NOMO-1 treated with dmso at 0.1 percent for 144 hours (cell line): ENCODE results near the gene TMEM238L.
"Not testable (repeated sequence)": the region's sequence is repeated elsewhere in the genome, so short reads cannot be mapped to it uniquely, and the experiment has no call there.

Source experiments
- DNase-seq: peaks from one replicate; lab custom pipeline; 2025; ENCODE audit not compliant: unreplicated experiment; lab: John Stamatoyannopoulos, UW

The TMEM238L gene

DNA sequence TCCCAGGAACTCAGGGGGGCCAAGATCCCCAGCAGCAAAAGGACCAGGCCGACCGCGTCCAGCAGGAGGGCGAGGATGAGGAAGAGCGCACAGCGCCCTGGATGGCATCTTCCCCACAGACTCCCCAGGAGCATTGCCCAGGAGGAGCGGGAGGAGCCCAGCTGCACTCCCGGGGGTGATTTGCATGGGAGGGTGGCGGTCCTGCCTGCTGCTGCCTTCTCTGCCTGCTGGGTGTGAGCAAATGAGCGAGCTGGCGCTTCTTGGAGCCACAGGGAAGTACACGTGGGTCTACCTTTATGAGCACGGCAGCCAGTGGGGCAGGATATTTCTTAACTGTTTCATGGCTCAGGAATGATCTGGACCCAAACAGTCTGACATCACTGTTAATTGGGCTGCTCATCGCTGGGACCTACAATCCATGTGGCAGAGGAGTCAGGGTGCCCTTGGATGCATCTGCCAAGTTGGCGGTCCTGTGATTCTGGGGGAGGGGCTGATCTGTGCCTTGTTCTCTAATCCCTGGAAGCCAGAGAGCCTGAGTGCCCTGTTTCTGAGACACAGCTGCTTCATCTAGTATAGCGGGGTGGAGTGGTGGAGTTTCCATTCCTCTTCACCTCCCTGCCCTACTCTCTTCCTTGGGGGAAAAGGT lies at the start of gene TMEM238L:
TSS of gene TMEM238L (minus strand) at position 270 of the 646 bp plus-strand sequence. CDS start at position 134, 136 bp downstream.
- no peak for DNase-seq

DNA sequence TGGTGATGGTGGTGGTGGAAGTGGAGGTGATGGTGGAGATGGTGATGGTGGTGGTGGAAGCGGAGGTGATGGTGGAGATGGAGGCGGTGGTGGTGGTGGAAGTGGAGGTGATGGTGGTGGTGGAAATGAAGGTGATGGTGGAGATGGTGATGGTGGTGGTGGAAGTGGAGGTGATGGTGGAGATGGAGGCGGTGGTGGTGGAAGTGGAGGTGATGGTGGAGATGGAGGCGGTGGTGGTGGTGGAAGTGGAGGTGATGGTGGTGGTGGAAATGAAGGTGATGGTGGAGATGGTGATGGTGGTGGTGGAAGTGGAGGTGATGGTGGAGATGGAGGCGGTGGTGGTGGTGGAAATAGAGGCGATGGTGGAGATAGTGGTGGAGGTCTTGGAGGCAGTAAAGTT lies 42.7 kb upstream of the TMEM238L start:
- not testable (repeated sequence) for DNase-seq

GRCh38 chr17:10845388-10845751 lies 41.5 kb upstream of the TMEM238L start:
- no peak for DNase-seq

DNA sequence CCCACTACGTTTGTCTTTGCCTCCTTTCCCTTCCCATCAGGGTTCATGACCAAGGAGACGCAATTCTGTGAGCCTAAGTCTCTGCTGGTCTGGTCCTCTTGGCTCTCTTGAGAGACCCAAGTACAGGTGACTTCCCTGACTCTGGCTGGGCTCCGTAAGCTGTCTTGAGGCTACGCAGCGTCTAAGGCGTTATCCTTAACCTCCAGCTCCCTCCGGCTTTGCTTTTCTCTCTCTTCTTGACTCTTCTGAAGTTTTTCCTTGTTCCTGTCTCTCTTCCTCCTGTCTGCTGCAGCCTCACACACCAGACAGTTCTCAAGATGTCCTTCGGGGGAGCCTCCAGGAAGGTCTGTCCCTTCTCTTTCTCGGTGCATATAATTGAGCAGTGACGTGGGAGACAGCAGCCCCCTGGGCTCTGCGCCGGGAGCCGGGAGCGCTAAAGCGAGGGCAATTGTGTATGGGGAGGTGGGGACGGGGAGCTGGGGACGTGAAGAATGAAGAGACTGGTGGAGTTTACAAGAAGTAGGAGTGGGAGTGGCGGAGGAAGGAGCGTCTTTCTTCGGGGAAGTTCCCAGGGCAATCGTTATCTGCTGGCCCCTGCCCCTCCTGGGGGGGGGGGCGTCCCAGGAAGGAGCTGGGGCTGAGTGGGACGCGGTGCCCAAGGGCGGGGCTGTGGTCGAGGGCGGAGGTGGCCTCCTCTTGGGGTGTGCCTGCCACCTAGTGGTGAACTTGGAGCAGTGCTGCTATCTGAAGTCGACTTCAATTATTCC lies 40.9 kb upstream of the TMEM238L start:
- DNase-seq: no peak

DNA sequence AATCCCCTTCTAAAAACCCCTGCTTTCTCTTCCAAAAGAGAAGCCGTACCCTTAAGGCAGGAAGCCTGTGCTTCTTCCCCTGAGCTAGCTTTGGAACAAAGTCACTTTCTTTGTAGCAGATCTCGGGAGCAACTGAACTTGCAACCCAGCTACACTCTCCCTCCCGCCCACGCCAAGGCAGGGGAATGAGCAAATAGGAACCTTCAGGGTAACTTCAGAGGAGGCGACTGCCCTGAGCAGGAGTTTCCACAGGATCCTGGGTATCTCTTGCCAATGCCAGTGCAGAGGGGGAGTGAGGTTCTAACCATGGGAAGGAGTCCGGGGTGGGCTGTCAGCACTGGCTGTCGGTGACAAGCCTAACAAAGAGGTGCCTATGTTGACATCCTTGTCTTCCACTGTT lies 39.9 kb upstream of the TMEM238L start:
- DNase-seq: no peak

DNA sequence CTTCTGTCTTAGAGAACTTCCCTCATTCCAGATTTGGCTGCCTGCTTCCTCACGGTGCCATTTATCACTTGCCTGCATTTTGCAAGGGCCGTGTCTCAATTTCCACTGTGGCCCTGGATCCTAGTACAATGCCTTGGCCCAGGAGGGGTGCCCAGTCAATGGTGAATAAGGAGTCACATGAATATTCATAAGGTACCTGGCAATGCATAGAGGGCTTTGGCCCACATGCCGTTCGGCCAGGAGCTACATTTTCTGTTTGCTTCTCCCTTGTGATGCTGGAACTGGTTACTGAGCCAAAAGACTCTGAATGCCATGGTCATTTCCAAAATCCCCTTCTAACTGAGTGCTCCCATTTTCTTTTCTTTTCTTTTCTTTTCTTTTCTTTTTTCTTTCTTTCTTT lies 38.8 kb upstream of the TMEM238L start:
- no peak for DNase-seq

DNA sequence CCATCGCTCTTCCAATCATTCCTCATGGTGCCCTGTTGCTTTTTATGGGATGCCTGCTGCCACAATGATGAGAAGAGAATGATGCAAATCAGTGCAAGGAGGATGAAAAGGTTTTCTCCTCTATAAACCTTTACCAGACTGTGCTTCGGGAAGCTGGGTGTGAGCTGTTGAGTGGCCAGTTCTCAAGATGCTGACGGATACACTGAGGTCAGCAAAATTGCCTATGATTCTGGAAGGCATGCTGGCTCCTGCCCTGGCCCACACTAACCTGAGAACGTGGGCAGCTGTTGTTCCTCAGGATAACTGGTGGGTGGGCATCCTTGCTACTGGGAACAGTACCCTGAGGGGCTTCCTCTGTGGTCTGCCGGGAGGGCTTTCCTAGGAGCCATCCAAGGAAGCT lies 34.8 kb upstream of the TMEM238L start:
- no peak for DNase-seq

DNA sequence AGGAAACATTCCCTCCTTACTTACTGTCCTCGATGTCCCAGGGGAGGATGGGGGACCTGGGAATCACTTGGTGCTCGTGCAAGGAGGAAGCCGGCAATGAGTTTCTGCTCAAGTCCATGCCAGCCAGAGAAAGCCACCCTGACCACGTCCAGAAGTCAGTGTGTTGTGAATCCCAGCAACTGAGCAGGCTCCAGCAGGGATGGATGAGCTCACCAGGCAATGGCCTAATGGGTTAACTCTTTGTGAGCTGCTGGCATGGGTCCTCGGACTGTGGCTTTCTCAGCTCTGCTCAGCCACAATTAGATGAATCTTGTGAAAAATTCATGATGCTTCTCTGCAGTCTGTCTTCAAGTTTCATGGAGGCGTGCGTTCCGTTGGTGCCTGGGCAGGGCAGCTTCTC lies 34.0 kb upstream of the TMEM238L start, which contains the start of gene PIRT:
TSS of gene PIRT (minus strand) at position 167 of the 400 bp plus-strand sequence. CDS start 12,442 bp downstream, outside the sequence.
- no peak for DNase-seq

DNA sequence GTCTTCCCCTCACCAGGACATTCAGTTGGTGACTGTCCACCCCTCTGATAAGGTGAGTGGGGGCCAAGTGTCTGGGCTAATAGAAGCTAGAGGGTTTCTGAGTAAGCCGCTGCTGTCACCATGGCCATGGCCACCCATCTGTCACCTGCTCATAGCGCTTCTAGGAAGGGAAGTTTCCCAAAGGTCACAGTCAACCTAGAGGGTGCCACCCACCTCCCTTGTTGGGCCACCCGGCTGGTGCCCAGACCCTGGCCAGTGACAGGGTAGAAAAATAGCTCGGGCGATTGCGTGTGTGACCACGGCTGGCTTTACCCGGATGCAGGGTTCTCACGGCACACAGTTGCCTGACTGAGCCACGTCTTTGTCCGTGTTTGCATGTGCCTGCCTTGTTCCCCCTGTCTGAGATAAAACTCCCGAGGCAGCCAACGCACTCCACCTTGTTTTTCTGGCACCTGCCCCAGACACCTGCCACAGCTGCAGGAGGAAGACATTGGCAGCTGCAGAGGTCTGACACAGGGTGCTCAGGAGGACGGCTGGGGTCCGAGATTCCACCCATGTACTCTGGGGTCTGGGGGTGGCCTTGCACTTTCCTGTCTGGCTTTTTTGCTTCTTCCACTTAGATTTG lies 33.2 kb upstream of the TMEM238L start:
- DNase-seq: no peak

GRCh38 chr17:10836145-10836544 lies 32.2 kb upstream of the TMEM238L start:
- DNase-seq: no peak

DNA sequence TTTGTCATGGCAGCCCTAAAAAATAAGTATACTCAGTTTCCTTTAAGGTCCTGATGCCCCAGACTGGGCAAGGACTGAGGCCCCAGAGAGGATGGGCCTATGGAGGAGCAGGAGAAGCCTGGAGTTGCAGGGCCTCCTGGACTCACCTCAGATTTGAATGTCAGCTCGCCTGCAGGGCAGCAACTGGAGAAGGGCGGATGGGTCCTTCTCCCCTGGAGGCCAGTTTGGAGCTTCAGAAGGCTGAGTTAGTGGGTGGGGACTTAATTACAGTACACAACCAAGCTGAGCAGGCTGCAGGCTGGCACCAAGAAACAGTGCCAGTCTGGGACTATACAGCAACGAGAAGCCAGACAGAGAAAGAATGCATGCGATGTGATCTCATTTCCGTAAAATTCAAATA lies 27.8 kb upstream of the TMEM238L start:
- no peak for DNase-seq

GRCh38 chr17:10827898-10828552 lies 24.1 kb upstream of the TMEM238L start:
- DNase-seq: no peak

DNA sequence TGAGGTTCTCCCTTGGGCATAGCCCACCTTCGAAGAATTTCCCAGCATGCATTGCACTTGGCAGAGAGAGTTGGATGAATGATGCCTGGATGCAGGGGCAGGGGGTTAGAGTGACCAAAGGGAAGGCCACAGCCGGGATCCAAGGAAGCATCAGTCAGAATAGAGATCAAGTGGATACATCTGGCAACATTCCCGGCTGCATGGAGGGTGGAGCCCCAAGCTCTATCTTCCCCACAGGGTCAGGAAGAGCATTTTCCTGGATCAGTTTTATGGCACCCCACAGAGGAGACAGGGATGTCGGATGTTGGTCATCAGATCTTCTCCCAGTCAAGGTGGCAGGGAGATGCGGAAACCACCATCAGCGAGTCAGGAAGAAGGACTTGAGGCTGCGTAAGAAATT lies 21.0 kb upstream of the TMEM238L start:
- DNase-seq: no peak

GRCh38 chr17:10821770-10822169 lies 17.9 kb upstream of the TMEM238L start:
- DNase-seq: no peak

- no peak for DNase-seq
These were observed 17.2 kb upstream of the TMEM238L start for GRCh38 chr17:10821054-10821453.

- DNase-seq: no peak
These were observed 11.4 kb upstream of the TMEM238L start for GRCh38 chr17:10815319-10815718.

DNA sequence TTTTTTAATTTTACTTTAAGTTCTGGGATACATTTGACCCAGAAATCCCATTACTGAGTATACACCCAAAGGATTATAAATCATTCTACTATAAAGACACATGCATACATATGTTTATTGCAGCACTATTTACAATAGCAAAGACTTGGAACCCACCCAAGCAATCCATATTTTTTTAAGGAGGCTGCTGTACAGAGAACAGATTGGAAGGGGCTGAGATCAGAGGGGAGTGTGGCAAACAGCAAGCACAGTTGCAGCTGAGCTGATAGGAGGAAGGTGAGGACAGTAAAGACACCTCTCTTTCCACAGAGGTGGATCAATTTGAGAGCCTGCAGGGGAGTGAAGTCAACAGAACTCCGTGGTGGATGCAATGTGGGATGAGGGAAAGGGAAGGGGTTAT lies 10.2 kb upstream of the TMEM238L start:
- no peak for DNase-seq

DNA sequence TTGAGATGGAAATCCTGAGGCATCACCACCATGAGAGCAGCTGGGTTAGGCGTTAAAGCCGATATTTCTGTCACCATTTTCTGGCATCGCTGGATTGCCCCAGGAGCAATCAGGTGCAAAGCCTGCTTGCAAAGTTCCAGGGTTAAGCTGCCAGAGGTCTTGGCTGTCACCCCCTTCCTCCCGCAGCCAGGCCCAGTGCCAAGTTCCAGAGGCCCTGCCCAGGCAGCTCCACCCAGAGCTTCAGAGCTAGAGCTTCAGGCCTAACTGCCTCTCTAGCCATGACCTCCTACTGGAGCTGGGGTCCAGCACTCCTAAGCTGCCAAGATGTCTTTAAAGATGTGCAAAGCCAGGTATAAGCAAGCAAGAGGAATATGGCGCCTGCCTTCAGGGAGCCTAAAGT lies 8.8 kb upstream of the TMEM238L start:
- DNase-seq: no peak

DNA sequence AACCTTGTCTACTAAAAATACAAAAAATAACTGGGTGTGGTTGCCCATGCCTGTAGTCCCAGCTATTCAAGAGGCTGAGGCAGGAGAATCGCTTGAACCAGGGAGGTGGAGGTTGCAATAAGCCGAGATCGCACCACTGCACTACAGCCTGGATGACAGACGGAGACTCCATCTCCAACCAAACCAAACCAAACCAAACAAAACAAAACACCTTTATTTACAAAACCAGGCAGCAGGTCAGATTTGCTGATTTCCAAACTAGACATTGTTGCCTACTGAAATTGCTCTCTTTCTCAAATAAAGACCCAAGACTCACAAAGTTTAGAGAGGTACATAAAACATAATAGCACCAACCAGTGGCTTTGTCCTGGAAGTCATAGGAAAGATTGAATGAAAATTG lies 5.7 kb upstream of the TMEM238L start:
- no peak for DNase-seq

GRCh38 chr17:10807704-10808128 lies 3.8 kb upstream of the TMEM238L start:
- no peak for DNase-seq

- DNase-seq: no peak
These were observed 2.8 kb upstream of the TMEM238L start for GRCh38 chr17:10806545-10807262.
